GM19372 (cell line): Measurements from ENCODE around the gene SMIM41.

ENCODE experiments used
- ATAC-seq: cut with Tn5 transposase; IDR thresholded peaks from one replicate; pipeline ENCODE4 v1.9.1; 2021; ENCODE audit warnings: mild to moderate bottlenecking, low read depth, moderate library complexity; ENCODE audit not compliant: unreplicated experiment

The SMIM41 gene

GRCh38 chr12:52079576-52080402, at the start of gene SMIM41:
Gene SMIM41, plus strand, starts transcription at chr12:52079704. Its CDS starts 76 bp downstream, at chr12:52079780.
- ATAC-seq: no peak

- no peak for ATAC-seq
These were observed 47.1 kb upstream of the SMIM41 start for GRCh38 chr12:52032446-52032803.

GRCh38 chr12:52032804-52033445, 46.6 kb upstream of the SMIM41 start:
- ATAC-seq: peak; percentile 89

GRCh38 chr12:52033446-52034140, 45.9 kb upstream of the SMIM41 start:
- ATAC-seq: no peak

- ATAC-seq: no peak
These were observed 44.3 kb upstream of the SMIM41 start for GRCh38 chr12:52035190-52035589.

- no peak for ATAC-seq
These were observed 43.6 kb upstream of the SMIM41 start for GRCh38 chr12:52035926-52036325.

GRCh38 chr12:52036587-52037171, 42.8 kb upstream of the SMIM41 start:
- peak; percentile 51 for ATAC-seq

- peak; percentile 8 for ATAC-seq
These were observed 42.1 kb upstream of the SMIM41 start for GRCh38 chr12:52037248-52037861.

- ATAC-seq: no peak
These were observed 41.1 kb upstream of the SMIM41 start for GRCh38 chr12:52038447-52038846.

GRCh38 chr12:52041035-52041434, 38.5 kb upstream of the SMIM41 start:
- no peak for ATAC-seq

- ATAC-seq: no peak
These were observed 37.8 kb upstream of the SMIM41 start for GRCh38 chr12:52041695-52042123.

GRCh38 chr12:52042706-52043385, 36.7 kb upstream of the SMIM41 start:
- no peak for ATAC-seq

GRCh38 chr12:52043386-52044212, 35.9 kb upstream of the SMIM41 start:
- ATAC-seq: no peak

GRCh38 chr12:52044292-52044983, 35.1 kb upstream of the SMIM41 start:
- no peak for ATAC-seq

- no peak for ATAC-seq
These were observed 33.7 kb upstream of the SMIM41 start for GRCh38 chr12:52045794-52046199.

- ATAC-seq: no peak
These were observed 32.6 kb upstream of the SMIM41 start for GRCh38 chr12:52046859-52047258.

GRCh38 chr12:52049286-52049685, 30.2 kb upstream of the SMIM41 start:
- no peak for ATAC-seq

- ATAC-seq: no peak
These were observed 29.8 kb upstream of the SMIM41 start for GRCh38 chr12:52049688-52050087.
